ENCODE measurements around the gene C15orf62.

DNA sequence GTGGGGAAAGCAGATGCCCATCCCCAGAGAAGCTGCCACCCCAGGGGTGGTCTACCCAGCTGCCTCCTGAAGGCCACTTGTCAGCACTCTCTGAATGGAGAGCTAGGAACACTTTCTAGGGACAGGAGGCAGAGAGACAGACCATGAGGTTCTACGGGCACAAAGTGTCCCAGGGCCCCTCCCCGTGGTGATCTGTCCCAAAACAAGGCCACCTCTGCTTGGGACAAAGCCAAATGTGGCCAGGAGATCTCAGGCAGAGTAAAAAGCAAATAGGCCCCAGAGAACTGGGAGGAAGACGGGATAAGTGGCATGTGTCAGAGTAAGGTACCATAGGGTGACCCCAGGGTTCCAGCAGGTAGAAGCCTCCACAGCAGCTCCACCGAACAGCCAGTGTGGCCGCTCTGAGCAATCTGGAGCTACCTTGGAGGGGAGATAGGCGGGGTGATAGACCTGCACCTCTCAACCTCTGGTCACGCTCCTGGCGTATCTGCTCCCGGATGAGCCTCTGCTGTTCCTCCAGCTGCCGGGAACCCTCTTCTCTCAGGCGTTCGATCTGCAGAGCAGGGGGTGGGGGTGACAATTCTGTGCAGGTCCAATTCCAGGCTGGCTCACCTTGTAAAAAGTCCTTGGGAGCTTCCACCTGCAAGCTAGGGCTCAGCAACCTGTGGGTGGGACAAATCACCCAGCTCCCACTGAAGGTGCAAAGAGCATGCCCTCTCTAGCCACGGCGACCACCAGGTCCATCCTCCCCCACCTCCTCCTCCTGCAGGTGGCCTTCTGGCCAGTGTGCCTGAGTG, 6.2 kb downstream of the C15orf62 start:
- TF ChIP-seq, protein P1, sequence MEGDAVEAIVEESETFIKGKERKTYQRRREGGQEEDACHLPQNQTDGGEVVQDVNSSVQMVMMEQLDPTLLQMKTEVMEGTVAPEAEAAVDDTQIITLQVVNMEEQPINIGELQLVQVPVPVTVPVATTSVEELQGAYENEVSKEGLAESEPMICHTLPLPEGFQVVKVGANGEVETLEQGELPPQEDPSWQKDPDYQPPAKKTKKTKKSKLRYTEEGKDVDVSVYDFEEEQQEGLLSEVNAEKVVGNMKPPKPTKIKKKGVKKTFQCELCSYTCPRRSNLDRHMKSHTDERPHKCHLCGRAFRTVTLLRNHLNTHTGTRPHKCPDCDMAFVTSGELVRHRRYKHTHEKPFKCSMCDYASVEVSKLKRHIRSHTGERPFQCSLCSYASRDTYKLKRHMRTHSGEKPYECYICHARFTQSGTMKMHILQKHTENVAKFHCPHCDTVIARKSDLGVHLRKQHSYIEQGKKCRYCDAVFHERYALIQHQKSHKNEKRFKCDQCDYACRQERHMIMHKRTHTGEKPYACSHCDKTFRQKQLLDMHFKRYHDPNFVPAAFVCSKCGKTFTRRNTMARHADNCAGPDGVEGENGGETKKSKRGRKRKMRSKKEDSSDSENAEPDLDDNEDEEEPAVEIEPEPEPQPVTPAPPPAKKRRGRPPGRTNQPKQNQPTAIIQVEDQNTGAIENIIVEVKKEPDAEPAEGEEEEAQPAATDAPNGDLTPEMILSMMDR (IDR thresholded peaks at IDR 0.05; ENCODE audit: low read depth, low read length), result no peak
- no peak for TF ChIP-seq EZH2phosphoT487 (IDR thresholded peaks at IDR 0.05; ENCODE audit: low read depth)
